Common myeloid progenitor, CD34-positive (primary cell): ENCODE results near the gene PNKD.

Source experiments
- CTCF ChIA-PET: fragments of 350-600 bp; sonication (Branson Sonifier 250); formaldehyde crosslinking; loops from one replicate; lab custom pipeline; 2021; ENCODE audit warnings: antibody characterized with exemption; lab: Charles Lee
- POLR2A ChIA-PET: fragments of 350-600 bp; sonication (Branson Sonifier 250); formaldehyde crosslinking; loops from one replicate; lab custom pipeline; 2021; ENCODE audit warnings: antibody characterized with exemption; lab: Charles Lee
- DNase-seq, 3 donors: peaks; one replicate each; pipeline versions ENCODE4 v3.0.0 to v3.0.0-alpha.2; 2013
- H3K27ac ChIP-seq, 2 experiments: 1 replicate in 1 of 2; 2 replicates in 1 of 2; pipeline ENCODE4 v1.7.0; 2013; ENCODE audit warnings: inconsistent platforms in 2 of 2, low read length in 2 of 2, mild to moderate bottlenecking in 2 of 2, low read depth in 1 of 2, moderate library complexity in 1 of 2; ENCODE audit not compliant: severe bottlenecking in 2 of 2, insufficient read depth in 1 of 2, poor library complexity in 1 of 2
- H3K27me3 ChIP-seq, 5 experiments: replicated peaks in 2 of 5; 1 replicate in 3 of 5; 2 replicates in 2 of 5; pipeline versions ENCODE4 v1.6.1 to v1.7.0; 2013; ENCODE audit warnings: low read length in 4 of 5, mild to moderate bottlenecking in 2 of 5, moderate library complexity in 2 of 5, inconsistent platforms in 1 of 5; ENCODE audit not compliant: insufficient read depth in 5 of 5, control insufficient read depth in 4 of 5
- H3K36me3 ChIP-seq, 4 experiments: 1 replicate in 2 of 4; 2 replicates in 2 of 4; pipeline versions ENCODE4 v1.6.1 to v1.7.0; 2013; ENCODE audit warnings: low read length in 3 of 4, control low read depth in 1 of 4, mild to moderate bottlenecking in 1 of 4; ENCODE audit not compliant: control insufficient read depth in 4 of 4, insufficient read depth in 4 of 4
- H3K4me1 ChIP-seq, 4 experiments: 1 replicate in 3 of 4; 2 replicates in 1 of 4; pipeline versions ENCODE4 v1.6.1 to v1.7.1; 2013; ENCODE audit warnings: low read length in 3 of 4, mild to moderate bottlenecking in 3 of 4, control low read depth in 1 of 4, inconsistent platforms in 1 of 4, moderate library complexity in 1 of 4; ENCODE audit not compliant: control insufficient read depth in 4 of 4, insufficient read depth in 4 of 4; ENCODE audit errors: control extremely low read depth in 1 of 4
- H3K4me3 ChIP-seq, 7 experiments: 1 replicate in 4 of 7; 2 replicates in 3 of 7; pipeline versions ENCODE4 v1.5.1 to v1.7.0; 2013; ENCODE audit warnings: mild to moderate bottlenecking in 7 of 7, low read length in 6 of 7, moderate library complexity in 6 of 7, inconsistent platforms in 2 of 7, low read depth in 2 of 7, control low read depth in 1 of 7; ENCODE audit not compliant: insufficient read depth in 4 of 7, control insufficient read depth in 1 of 7; ENCODE audit errors: extremely low read depth in 1 of 7
- H3K9me3 ChIP-seq, 5 experiments: 1 replicate in 4 of 5; 2 replicates in 1 of 5; pipeline versions ENCODE4 v1.6.1 to v1.7.1; 2013; ENCODE audit warnings: low read length in 4 of 5, mild to moderate bottlenecking in 2 of 5, inconsistent platforms in 1 of 5, low read depth in 1 of 5, moderate library complexity in 1 of 5; ENCODE audit not compliant: control insufficient read depth in 4 of 5, insufficient read depth in 2 of 5; ENCODE audit errors: control extremely low read depth in 1 of 5
- WGBS: methylation state at CpG from one replicate; pipeline ENCODE4 v1.1.5; 2013; ENCODE audit not compliant: insufficient coverage; 5-methylcytosine and 5-hydroxymethylcytosine counted together

The PNKD gene

DNA sequence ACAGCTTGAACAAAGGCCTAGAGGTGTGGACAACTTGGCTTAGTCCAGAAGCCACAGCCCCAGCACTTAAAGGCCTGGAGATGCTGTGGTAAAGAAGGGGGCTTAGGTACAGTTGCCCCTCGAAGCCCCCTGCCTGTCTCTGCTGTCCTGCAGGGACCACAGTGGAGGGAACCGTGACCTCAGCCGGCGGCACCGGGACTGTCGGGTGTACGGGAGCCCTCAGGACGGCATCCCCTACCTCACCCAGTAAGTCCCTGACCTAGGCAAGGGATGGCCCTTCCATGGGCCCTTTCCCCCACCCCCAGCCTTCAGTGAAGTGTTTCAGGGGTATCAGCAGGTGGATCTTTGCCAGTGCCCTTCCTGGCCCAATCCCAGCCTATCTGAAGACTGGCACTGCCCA, 71.1 kb downstream of the PNKD start:
- no peak for DNase-seq
- Histone ChIP-seq H3K36me3 (peaks cover 6 to 68% (median 56%) of the 10 kb centered on the region in 4 experiments), H3K27ac (peak overlapping the region in 1 of 2 experiments; percentile 18), H3K9me3 (no peaks in the 10 kb centered on the region), H3K27me3 (no peaks in the 10 kb centered on the region), H3K4me1 (no peaks in the 10 kb centered on the region), H3K4me3 (no peak overlapping the region)
- WGBS: 97% methylated on average over 8 of the region's 8 CpGs
- ChIA-PET POLR2A (no interaction called here), CTCF (interaction anchor here (1.0 to 22.5 kb wide), 2 partner anchors 9 to 33 kb away, joined by 6 to 340 read pairs; no protein-coding TSS in a partner anchor)

DNA sequence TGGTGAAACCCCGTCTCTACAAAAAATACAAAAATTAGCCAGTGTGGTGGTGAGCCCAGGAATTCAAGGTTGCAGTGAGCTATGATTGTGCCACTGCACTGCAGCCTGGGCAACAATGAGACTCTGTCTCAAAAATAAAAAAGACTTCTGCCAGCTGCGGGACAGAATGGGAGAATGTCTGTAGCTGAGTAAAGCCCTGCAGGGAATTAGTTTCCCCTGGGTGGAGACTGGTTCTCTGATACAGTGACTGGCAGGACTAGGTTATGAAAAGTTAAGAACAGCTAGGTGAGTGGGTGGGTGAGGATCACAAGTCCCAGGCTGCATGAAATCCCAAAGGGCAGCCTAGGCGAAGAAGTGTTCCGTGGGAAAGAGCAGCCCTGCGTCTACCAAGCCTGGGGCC, 72.5 kb downstream of the PNKD start:
- no peak overlapping the region for H3K4me3 ChIP-seq
- 100% methylated on average over 2 of the region's 5 CpGs for WGBS
- no peak overlapping the region for H3K27ac ChIP-seq
- no peaks in the 10 kb centered on the region for H3K4me1 ChIP-seq
- peaks cover 4 to 71% (median 57%) of the 10 kb centered on the region in 4 experiments for H3K36me3 ChIP-seq
- POLR2A ChIA-PET: no interaction called here
- no peak for DNase-seq
- H3K27me3 ChIP-seq: no peaks in the 10 kb centered on the region
- CTCF ChIA-PET: interaction anchor here (1.6 to 2.6 kb wide), 4 partner anchors 8 to 13 kb away, joined by 4 to 18 read pairs (median 8); partner anchors contain the start of gene CATIP
- no peaks in the 10 kb centered on the region for H3K9me3 ChIP-seq

DNA sequence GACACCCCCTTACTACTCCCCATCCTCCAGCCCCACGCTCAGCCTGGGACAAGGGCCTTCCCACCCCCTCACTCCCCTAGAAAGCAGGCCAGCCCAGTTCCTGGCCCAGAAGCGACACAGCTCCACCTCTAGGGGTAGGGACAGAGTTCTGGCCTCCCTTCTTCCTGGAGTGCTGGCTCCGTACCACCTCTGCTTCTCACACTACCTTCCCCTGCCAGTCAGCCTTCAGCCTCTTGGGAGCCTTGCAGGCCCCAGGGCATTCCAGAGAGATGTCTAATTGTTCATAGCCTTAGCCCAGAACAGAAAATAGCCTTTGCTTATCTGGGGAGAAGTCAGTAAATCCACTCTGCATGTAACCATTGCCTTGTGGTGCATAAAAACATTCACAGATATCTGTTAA, 73.3 kb downstream of the PNKD start:
- Histone ChIP-seq H3K27ac (no peak overlapping the region), H3K27me3 (no peaks in the 10 kb centered on the region)

DNA sequence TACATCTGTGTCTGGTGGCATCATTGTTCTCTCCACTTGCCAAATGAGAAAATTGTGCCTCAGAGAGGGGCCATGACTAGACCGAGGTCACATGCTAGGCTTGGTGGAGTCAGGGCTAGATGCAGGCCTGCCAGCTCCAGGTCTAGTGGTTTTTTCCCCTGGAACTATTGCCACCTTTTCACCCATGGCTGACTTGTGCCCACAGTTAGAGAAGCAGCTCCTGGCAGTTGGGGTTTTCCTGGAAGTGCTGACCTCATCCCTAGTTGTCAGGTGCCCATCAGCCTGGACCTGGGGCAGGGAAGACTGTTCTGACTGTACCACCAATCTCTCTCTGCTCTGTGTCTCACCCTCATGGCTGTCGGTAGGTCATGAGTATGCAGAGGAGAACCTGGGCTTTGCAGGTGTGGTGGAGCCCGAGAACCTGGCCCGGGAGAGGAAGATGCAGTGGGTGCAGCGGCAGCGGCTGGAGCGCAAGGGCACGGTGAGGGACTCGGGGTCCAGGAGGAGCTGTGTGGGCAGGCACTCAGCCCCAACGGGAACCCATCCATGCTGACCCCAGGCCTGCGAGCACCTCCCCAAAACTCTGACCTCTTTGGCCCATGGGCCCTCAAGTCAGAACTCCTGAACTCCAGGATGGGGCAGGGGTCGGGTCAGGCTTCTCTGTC, 73.9 kb downstream of the PNKD start:
- H3K27ac ChIP-seq: peak overlapping the region in 1 of 2 experiments; percentile 9
- no peaks in the 10 kb centered on the region for H3K4me1 ChIP-seq
- peaks cover 4 to 71% (median 57%) of the 10 kb centered on the region in 4 experiments for H3K36me3 ChIP-seq
- 97% methylated on average over 10 of the region's 12 CpGs for WGBS
- ChIA-PET POLR2A (no interaction called here), CTCF (interaction anchor here (0.8 to 2.6 kb wide), 7 partner anchors 8 to 39 kb away, joined by 3 to 18 read pairs (median 5); partner anchors contain the start of gene CATIP)
- no peaks in the 10 kb centered on the region for H3K27me3 ChIP-seq
- no peak for DNase-seq
- no peaks in the 10 kb centered on the region for H3K9me3 ChIP-seq
- H3K4me3 ChIP-seq: no peak overlapping the region

More for the DNA sequence above, 73.3 kb downstream of the PNKD start:
- CTCF ChIA-PET: interaction anchor here (1.6 to 2.6 kb wide), 4 partner anchors 9 to 12 kb away, joined by 4 to 18 read pairs (median 8); partner anchors contain the start of gene CATIP
- H3K4me1 ChIP-seq: no peaks in the 10 kb centered on the region
- H3K4me3 ChIP-seq: no peak overlapping the region
- no peaks in the 10 kb centered on the region for H3K9me3 ChIP-seq
- H3K36me3 ChIP-seq: peaks cover 4 to 71% (median 57%) of the 10 kb centered on the region in 4 experiments
- WGBS: 100% methylated on average over 2 of the region's 3 CpGs
- POLR2A ChIA-PET: no interaction called here
- no peak for DNase-seq

DNA sequence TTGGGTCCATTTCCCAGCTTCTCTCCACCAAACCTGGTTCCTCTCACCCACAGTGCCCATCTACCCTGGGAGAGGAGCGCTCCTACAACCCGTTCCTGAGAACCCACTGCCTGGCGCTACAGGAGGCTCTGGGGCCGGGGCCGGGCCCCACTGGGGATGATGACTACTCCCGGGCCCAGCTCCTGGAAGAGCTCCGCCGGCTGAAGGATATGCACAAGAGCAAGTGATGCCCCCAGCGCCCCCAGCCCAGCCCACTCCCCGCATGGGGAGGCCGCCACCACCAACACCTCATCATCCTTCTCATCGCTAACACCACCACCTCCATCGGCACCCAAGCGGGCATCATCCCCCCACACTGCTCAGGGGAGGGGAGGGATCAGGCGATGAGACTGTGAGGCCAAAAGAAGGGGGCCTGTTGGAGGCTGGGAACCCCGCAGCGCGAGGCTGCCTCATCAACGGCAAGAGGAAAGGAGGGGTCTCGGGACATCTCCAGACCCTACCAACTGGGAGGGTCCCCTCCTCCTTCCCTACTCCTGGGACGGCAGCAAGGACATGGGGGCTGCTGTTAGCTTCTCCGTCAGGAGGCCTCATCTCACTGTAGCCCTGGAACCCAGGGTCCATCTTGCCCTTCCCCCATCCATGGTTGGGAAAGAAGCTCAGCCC, 74.6 kb downstream of the PNKD start:
- H3K27me3 ChIP-seq: no peaks in the 10 kb centered on the region
- WGBS: 94% methylated on average over 9 of the region's 22 CpGs
- peaks cover 4 to 67% (median 54%) of the 10 kb centered on the region in 4 experiments for H3K36me3 ChIP-seq
- no peaks in the 10 kb centered on the region for H3K4me1 ChIP-seq
- CTCF ChIA-PET: interaction anchor here (0.8 to 2.6 kb wide), 7 partner anchors 9 to 50 kb away, joined by 3 to 18 read pairs (median 4); partner anchors contain the start of gene CATIP
- no peak overlapping the region for H3K4me3 ChIP-seq
- H3K27ac ChIP-seq: no peak overlapping the region
- POLR2A ChIA-PET: no interaction called here
- no peak for DNase-seq
- no peaks in the 10 kb centered on the region for H3K9me3 ChIP-seq

DNA sequence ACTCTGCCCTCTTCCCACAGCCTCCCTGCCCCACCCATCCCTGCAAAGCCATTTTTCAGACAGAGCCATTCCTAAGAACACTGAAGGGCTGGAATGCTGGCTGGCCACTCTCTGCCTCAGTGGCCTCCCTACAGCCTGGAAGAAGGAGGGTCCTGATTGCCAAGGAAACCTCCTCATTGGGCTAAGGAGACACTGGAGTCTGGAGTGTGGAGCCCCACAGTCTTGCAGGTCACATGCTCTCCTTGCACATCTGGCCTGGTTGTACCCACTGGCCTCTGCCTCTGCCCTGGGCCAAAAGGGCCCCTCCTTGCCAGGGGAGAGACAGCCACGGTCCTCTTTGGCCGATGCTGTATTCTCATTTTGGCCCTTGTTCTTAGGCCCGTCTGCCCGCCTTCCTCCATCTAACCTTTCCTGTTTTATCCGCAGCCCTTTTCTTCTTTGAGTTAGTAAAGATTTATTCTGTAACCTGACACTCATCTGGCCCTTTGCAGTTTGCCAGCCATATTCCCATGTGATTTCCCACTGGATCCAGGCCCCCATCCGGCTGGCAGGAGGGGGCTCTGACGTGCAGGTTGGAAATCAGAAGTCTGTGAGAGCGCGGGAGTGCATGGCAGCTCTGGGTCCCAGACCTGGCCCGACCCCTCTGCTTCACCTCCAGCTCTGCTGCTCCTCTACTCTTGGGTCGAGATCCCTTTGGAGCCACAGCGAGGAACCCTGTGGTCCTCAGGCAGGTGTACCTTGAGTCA, 75.3 kb downstream of the PNKD start:
- Histone ChIP-seq H3K4me3 (no peak overlapping the region), H3K9me3 (no peaks in the 10 kb centered on the region), H3K4me1 (no peaks in the 10 kb centered on the region), H3K27ac (peak overlapping the region in 1 of 2 experiments; percentile 15), H3K27me3 (no peaks in the 10 kb centered on the region), H3K36me3 (peaks cover 4 to 59% (median 48%) of the 10 kb centered on the region in 4 experiments)
- no peak for DNase-seq
- ChIA-PET CTCF (interaction anchor here (1.1 to 2.6 kb wide), 6 partner anchors 9 to 50 kb away, joined by 3 to 18 read pairs (median 4); partner anchors contain the start of gene CATIP), POLR2A (no interaction called here)
- WGBS: 92% methylated on average over 9 of the region's 12 CpGs
